H1 (cell line): ENCODE results near the gene BATF2. TPM values are rescaled to one million over a fixed set of nuclear protein-coding genes. Genes with fewer than 3 reads are reported as not detected.

Experiments
- CTCF ChIA-PET: fragments of 300-600 bp; sonication (Branson Sonifier 250); formaldehyde crosslinking; loops from one replicate; lab custom pipeline; 2021; ENCODE audit not compliant: partially characterized antibody; lab: Charles Lee
- POLR2A ChIA-PET: fragments of 300-600 bp; sonication (Branson Sonifier 250); formaldehyde crosslinking; loops from one replicate; lab custom pipeline; 2021; ENCODE audit warnings: inconsistent platforms; ENCODE audit not compliant: partially characterized antibody; lab: Charles Lee
- DNase-seq, 2 experiments: peaks; one replicate each; pipeline versions ENCODE4 v3.0.0 to v3.0.0-alpha.2; 2010 to 2022; ENCODE audit warnings: low spot score in 2 of 2, low read depth in 1 of 2, mixed read lengths in 1 of 2
- FAIRE-seq: peaks from 2 replicates; lab custom pipeline; 2011; peaks lifted over from hg19 to GRCh38; lab: Jason Lieb, UNC
- H2AFZ ChIP-seq: 2 replicates; pipeline ENCODE4 v1.8.1; 2012; ENCODE audit warnings: low read length, inconsistent platforms
- H2AK5ac ChIP-seq: 2 replicates; pipeline ENCODE4 v1.6.1; 2013; ENCODE audit warnings: low read depth, low read length
- H2BK120ac ChIP-seq: replicated peaks from 2 replicates; pipeline ENCODE3; 2013; ENCODE audit warnings: low read depth, low read length, inconsistent platforms
- H2BK12ac ChIP-seq: 2 replicates; pipeline ENCODE4 v1.6.1; 2013; ENCODE audit warnings: low read depth, low read length
- H2BK15ac ChIP-seq: 2 replicates; pipeline ENCODE4 v1.6.1; 2013; ENCODE audit warnings: low read length
- H2BK20ac ChIP-seq: 2 replicates; pipeline ENCODE4 v1.6.1; 2013; ENCODE audit warnings: low read length
- H2BK5ac ChIP-seq: 2 replicates; pipeline ENCODE4 v1.6.1; 2013; ENCODE audit warnings: low read depth, low read length
- H3K14ac ChIP-seq: 2 replicates; pipeline ENCODE4 v1.6.1; 2013; ENCODE audit warnings: inconsistent platforms; ENCODE audit not compliant: insufficient read length
- H3K18ac ChIP-seq: 2 replicates; pipeline ENCODE4 v1.6.1; 2013; ENCODE audit warnings: low read length; ENCODE audit errors: extremely low read depth
- H3K23ac ChIP-seq: 2 replicates; pipeline ENCODE4 v1.6.1; 2013; ENCODE audit warnings: inconsistent platforms; ENCODE audit not compliant: insufficient read length
- H3K23me2 ChIP-seq: 2 replicates; pipeline ENCODE4 v1.6.1; 2013; ENCODE audit warnings: low read depth, low read length
- H3K27ac ChIP-seq: 2 replicates; pipeline ENCODE4 v1.6.1; 2011; ENCODE audit warnings: low read depth, low read length, inconsistent platforms
- H3K27me3 ChIP-seq, 4 experiments: replicated peaks in 1 of 4; 1 replicate in 1 of 4; 2 replicates in 3 of 4; pipeline versions ENCODE4 v1.6.1 to v1.8.1; 2011 to 2013; ENCODE audit warnings: low read length in 3 of 4, mild to moderate bottlenecking in 3 of 4, inconsistent platforms in 2 of 4, mixed read lengths in 2 of 4, moderate library complexity in 1 of 4; ENCODE audit not compliant: control insufficient read depth in 3 of 4, insufficient read depth in 3 of 4; ENCODE audit errors: extremely low read depth in 1 of 4
- H3K36me3 ChIP-seq, 4 experiments: 2 replicates each; pipeline versions ENCODE4 v1.6.1 to v1.8.1; 2011 to 2013; ENCODE audit warnings: mild to moderate bottlenecking in 4 of 4, low read length in 3 of 4, moderate library complexity in 2 of 4, control low read depth in 1 of 4, inconsistent platforms in 1 of 4; ENCODE audit not compliant: insufficient read depth in 4 of 4, control insufficient read depth in 2 of 4
- H3K4ac ChIP-seq: replicated peaks from 2 replicates; pipeline ENCODE3; 2013; ENCODE audit warnings: low read length, low read depth, mixed read lengths, inconsistent platforms; ENCODE audit not compliant: insufficient read length
- H3K4me1 ChIP-seq, 4 experiments: replicated peaks in 1 of 4; 1 replicate in 1 of 4; 2 replicates in 3 of 4; pipeline versions ENCODE4 v1.6.1 to v1.8.1; 2011 to 2013; ENCODE audit warnings: low read length in 3 of 4, inconsistent platforms in 2 of 4, mixed read lengths in 1 of 4; ENCODE audit not compliant: insufficient read depth in 4 of 4, control insufficient read depth in 3 of 4
- H3K4me2 ChIP-seq, 2 experiments: 2 replicates each; pipeline versions ENCODE4 v1.6.1 to v1.8.1; 2011 to 2013; ENCODE audit warnings: low read depth in 2 of 2, low read length in 2 of 2, control low read depth in 1 of 2, inconsistent platforms in 1 of 2, mild to moderate bottlenecking in 1 of 2; ENCODE audit not compliant: insufficient read depth in 1 of 2
- H3K4me3 ChIP-seq, 4 experiments: fragments of 200-600, 300-600 bp in 1 of 4; sonication (generic), shearing (Covaris generic), sonication (Bioruptor Twin) in 1 of 4; 2 replicates each; pipeline versions ENCODE4 v1.5.1 to v1.8.1; 2011 to 2016; ENCODE audit warnings: low read length in 4 of 4, low read depth in 3 of 4, control low read depth in 2 of 4, inconsistent platforms in 2 of 4, mild to moderate bottlenecking in 2 of 4, mixed read lengths in 1 of 4, moderate library complexity in 1 of 4; ENCODE audit not compliant: insufficient read depth in 2 of 4; ENCODE audit errors: extremely low read depth in 1 of 4
- H3K56ac ChIP-seq: replicated peaks from 2 replicates; pipeline ENCODE3; 2013; ENCODE audit warnings: low read depth, mild to moderate bottlenecking, mixed read lengths, low read length, inconsistent platforms; ENCODE audit not compliant: insufficient read length
- H3K79me1 ChIP-seq: 2 replicates; pipeline ENCODE4 v1.6.1; 2013; ENCODE audit warnings: low read depth, low read length, control low read depth
- H3K79me2 ChIP-seq, 2 experiments: 2 replicates each; pipeline versions ENCODE4 v1.6.1 to v1.8.1; 2012 to 2013; ENCODE audit warnings: low read length in 2 of 2, mild to moderate bottlenecking in 2 of 2, inconsistent platforms in 1 of 2; ENCODE audit not compliant: insufficient read depth in 2 of 2, control insufficient read depth in 1 of 2
- H3K9ac ChIP-seq, 4 experiments: replicated peaks in 1 of 4; 1 replicate in 1 of 4; 2 replicates in 3 of 4; pipeline versions ENCODE4 v1.6.1 to v1.8.1; 2011 to 2013; ENCODE audit warnings: low read depth in 3 of 4, low read length in 3 of 4, control low read depth in 2 of 4, mild to moderate bottlenecking in 2 of 4, moderate library complexity in 2 of 4, inconsistent platforms in 1 of 4; ENCODE audit errors: extremely low read depth in 1 of 4
- H3K9me3 ChIP-seq, 2 experiments: 2 replicates each; pipeline versions ENCODE4 v1.6.1 to v1.8.1; 2012 to 2013; ENCODE audit warnings: mild to moderate bottlenecking in 2 of 2, moderate library complexity in 2 of 2, control low read depth in 1 of 2, inconsistent platforms in 1 of 2, low read depth in 1 of 2, low read length in 1 of 2, mixed read lengths in 1 of 2; ENCODE audit not compliant: insufficient read depth in 2 of 2
- H4K20me1 ChIP-seq, 2 experiments: replicated peaks in 1 of 2; 2 replicates each; pipeline versions ENCODE3 to v1.8.1; 2011 to 2013; ENCODE audit warnings: inconsistent platforms in 2 of 2, low read length in 2 of 2, mild to moderate bottlenecking in 1 of 2; ENCODE audit not compliant: insufficient read depth in 2 of 2, control insufficient read depth in 1 of 2
- H4K5ac ChIP-seq: 2 replicates; pipeline ENCODE4 v1.6.1; 2013; ENCODE audit warnings: low read length, low read depth, mixed read lengths, inconsistent platforms; ENCODE audit not compliant: insufficient read length
- H4K8ac ChIP-seq: 2 replicates; pipeline ENCODE4 v1.8.0; 2013; ENCODE audit warnings: mild to moderate bottlenecking, moderate library complexity, low read length, inconsistent platforms; ENCODE audit not compliant: insufficient read depth; ENCODE audit errors: extremely low read depth
- H4K91ac ChIP-seq: replicated peaks from 2 replicates; pipeline ENCODE3; 2013; ENCODE audit warnings: low read length, mixed read lengths, inconsistent platforms; ENCODE audit not compliant: insufficient read length
- BACH1 ChIP-seq: IDR thresholded peaks from 2 replicates; pipeline ENCODE4 v1.6.1; 2012; ENCODE audit warnings: low read length, improper control_type of control experiment
- CBX5 ChIP-seq: fragments of 300-800, 300-1000 bp; sonication (generic); IDR thresholded peaks from 2 replicates; pipeline ENCODE4 v1.7.1; 2016; ENCODE audit warnings: antibody characterized with exemption, low read length, low read depth
- CEBPB ChIP-seq: IDR thresholded peaks from 2 replicates; pipeline ENCODE4 v1.6.1; 2012; ENCODE audit warnings: low read depth, low read length
- EZH2 ChIP-seq: fragments of 200-600 bp; sonication (generic); IDR thresholded peaks from 2 replicates; pipeline ENCODE4 v1.7.1; 2012; ENCODE audit warnings: low read depth, mild to moderate bottlenecking, moderate library complexity, low read length, inconsistent platforms; ENCODE audit not compliant: severe bottlenecking
- GABPA ChIP-seq: IDR thresholded peaks from 2 replicates; pipeline ENCODE4 v1.6.1; 2011; ENCODE audit warnings: mild to moderate bottlenecking, low read length, moderate library complexity, borderline replicate concordance; ENCODE audit not compliant: insufficient read depth
- RFX5 ChIP-seq: IDR thresholded peaks from 2 replicates; pipeline ENCODE4 v1.6.1; 2011; ENCODE audit warnings: low read depth, low read length, improper control_type of control experiment, borderline replicate concordance
- TAF1 ChIP-seq: IDR thresholded peaks from 2 replicates; pipeline ENCODE4 v1.6.1; 2011; ENCODE audit warnings: mild to moderate bottlenecking, low read depth, low read length
- WGBS, 2 experiments: shearing (Covaris generic) in 1 of 2; methylation state at CpG; one replicate each; pipeline versions ENCODE4 v1.1.6 to v1.1.7; 2013 to 2015; ENCODE audit warnings: low lambda C conversion rate in 2 of 2, mixed read lengths in 2 of 2, inconsistent platforms in 1 of 2, low coverage in 1 of 2, missing lambda C conversion rate in 1 of 2; ENCODE audit not compliant: insufficient replicate concordance in 2 of 2, insufficient coverage in 1 of 2, insufficient read length in 1 of 2; ENCODE audit errors: extremely low coverage in 1 of 2, missing lambda C conversion rate in 1 of 2; 5-methylcytosine and 5-hydroxymethylcytosine counted together
- polyA plus RNA-seq, 7 experiments: library from polyadenylated mRNA; depleted of rRNA in 3 of 7; stranded (reverse) in 5 of 7; unstranded in 2 of 7; fragments of >200 nt in 5 of 7; fragments of 200-250 nt in 2 of 7; gene quantifications; 1 replicate in 5 of 7; 2 replicates in 1 of 7; 4 replicates in 1 of 7; pipeline versions ENCODE4 v1.2.1 to v1.2.3, GENCODE V29; 2011 to 2013; ENCODE audit warnings: missing spikeins in 2 of 7, mixed read lengths in 2 of 7
- total RNA-seq: library from RNA; stranded (reverse); fragmentation: NEBNext Ultra II Directional; extraction: Animal tissue kit (Norgen Biotek cat#: 25700); gene quantifications from 2 replicates; pipeline ENCODE4 v1.2.1, GENCODE V29; 2021
- TF ChIP-seq, protein P1 (sequence below): IDR thresholded peaks from 2 replicates; pipeline ENCODE4 v1.6.1; 2011; ENCODE audit warnings: low read depth, mild to moderate bottlenecking, low read length; ENCODE audit not compliant: insufficient read depth
- TF ChIP-seq, protein P2 (sequence below): IDR thresholded peaks from 2 replicates; pipeline ENCODE4 v1.6.1; 2011; ENCODE audit warnings: low read length, improper control_type of control experiment

The BATF2 gene
- total and polyA plus RNA-seq, 2 of the 8 experiments (the other 6 are each of a cell fraction or from before 2014, with no cell fraction given), result 1.4 to 3.1 TPM

DNA sequence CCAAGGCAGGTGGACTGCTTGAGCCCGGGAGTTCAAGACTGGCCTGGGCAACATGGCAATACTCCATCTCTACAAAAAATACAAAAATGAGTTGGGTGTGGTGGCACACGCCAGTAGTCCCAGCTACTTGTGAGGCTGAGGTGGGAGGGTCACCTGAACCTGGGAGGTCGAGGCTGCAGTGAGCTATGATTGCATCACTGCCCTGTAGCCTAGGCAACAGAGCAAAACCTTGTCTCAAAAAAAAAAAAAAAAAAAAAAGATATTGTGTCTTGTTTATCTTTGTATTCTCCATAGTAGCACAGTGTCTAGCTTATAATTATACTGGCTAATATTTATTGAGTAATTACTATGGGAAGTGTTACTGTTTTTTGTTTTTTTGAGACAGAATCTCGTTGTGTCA, 45.2 kb downstream of the BATF2 start:
- no peak overlapping the region for H3K14ac ChIP-seq
- no peak overlapping the region for H2AK5ac ChIP-seq
- H3K9ac ChIP-seq, result no peak overlapping the region
- H3K23me2 ChIP-seq, result no peaks in the 10 kb centered on the region
- no peaks in the 10 kb centered on the region for H3K36me3 ChIP-seq
- H2BK20ac ChIP-seq, result no peak overlapping the region
- no peak overlapping the region for H3K4ac ChIP-seq
- no peaks in the 10 kb centered on the region for H3K9me3 ChIP-seq
- H3K56ac ChIP-seq, result no peak overlapping the region
- no peaks in the 10 kb centered on the region for H3K4me1 ChIP-seq
- ChIA-PET POLR2A (interaction anchor here (0.9 kb wide), 1 partner anchor 161 kb away, joined by 5 read pairs; no protein-coding TSS in a partner anchor), CTCF (interaction anchor here (0.6 to 1.4 kb wide), 3 partner anchors 16 to 419 kb away, joined by 3 to 5 read pairs (median 5); partner anchors contain the start of gene GPHA2)
- H3K79me1 ChIP-seq, result no peaks in the 10 kb centered on the region
- no peak overlapping the region for H4K5ac ChIP-seq
- no peak overlapping the region for H3K27ac ChIP-seq
- H3K4me2 ChIP-seq, result no peak overlapping the region
- no peak overlapping the region for H2BK120ac ChIP-seq
- no peak overlapping the region for H2BK15ac ChIP-seq
- 78% methylated on average over 4 of the region's 4 CpGs; no CpG with 5 or more reads in 1 of the 2 experiments for WGBS, 2 experiments
- no peak overlapping the region for H2AFZ ChIP-seq
- no peak overlapping the region for H4K8ac ChIP-seq
- H4K20me1 ChIP-seq, result no peaks in the 10 kb centered on the region
- H2BK5ac ChIP-seq, result no peak overlapping the region
- DNase-seq, result no peak
- H3K79me2 ChIP-seq, result no peaks in the 10 kb centered on the region
- H3K18ac ChIP-seq, result no peak overlapping the region
- no peak overlapping the region for H3K4me3 ChIP-seq
- H3K23ac ChIP-seq, result no peak overlapping the region
- H2BK12ac ChIP-seq, result no peak overlapping the region
- H4K91ac ChIP-seq, result no peak overlapping the region
- H3K27me3 ChIP-seq, result no peaks in the 10 kb centered on the region
- FAIRE-seq, result no peak
- TF ChIP-seq CBX5, result no peak
- no peak for TF ChIP-seq EZH2
- TF ChIP-seq CEBPB, result peak; percentile 73
- no peak for TF ChIP-seq RFX5
- TF ChIP-seq, protein P1, sequence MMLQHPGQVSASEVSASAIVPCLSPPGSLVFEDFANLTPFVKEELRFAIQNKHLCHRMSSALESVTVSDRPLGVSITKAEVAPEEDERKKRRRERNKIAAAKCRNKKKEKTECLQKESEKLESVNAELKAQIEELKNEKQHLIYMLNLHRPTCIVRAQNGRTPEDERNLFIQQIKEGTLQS, result 0 out of 2 replicates have a peak, but pooled peaks have one; percentile 15
- TF ChIP-seq, protein P2, sequence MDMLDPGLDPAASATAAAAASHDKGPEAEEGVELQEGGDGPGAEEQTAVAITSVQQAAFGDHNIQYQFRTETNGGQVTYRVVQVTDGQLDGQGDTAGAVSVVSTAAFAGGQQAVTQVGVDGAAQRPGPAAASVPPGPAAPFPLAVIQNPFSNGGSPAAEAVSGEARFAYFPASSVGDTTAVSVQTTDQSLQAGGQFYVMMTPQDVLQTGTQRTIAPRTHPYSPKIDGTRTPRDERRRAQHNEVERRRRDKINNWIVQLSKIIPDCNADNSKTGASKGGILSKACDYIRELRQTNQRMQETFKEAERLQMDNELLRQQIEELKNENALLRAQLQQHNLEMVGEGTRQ, result no peak
- no peak for TF ChIP-seq TAF1
- no peak for TF ChIP-seq GABPA
- TF ChIP-seq BACH1, result no peak
